Smooth muscle cell (in vitro differentiated cells): ENCODE data around the gene GNGT2. TPM values are rescaled to one million over a fixed set of nuclear protein-coding genes. Genes with fewer than 3 reads are reported as not detected.

ENCODE experiments used
- DNase-seq: peaks from one replicate; lab custom pipeline; 2025; ENCODE audit not compliant: unreplicated experiment; lab: John Stamatoyannopoulos, UW
- H2AFZ ChIP-seq: fragments of 200-600 bp; sonication (generic); 2 replicates; pipeline ENCODE4 v1.6.0; 2016; ENCODE audit warnings: antibody characterized with exemption, low read depth, mild to moderate bottlenecking
- H3F3A ChIP-seq: fragments of 200-600 bp; sonication (generic); 2 replicates; pipeline ENCODE4 v1.6.0; 2017; ENCODE audit warnings: antibody characterized with exemption, low read depth
- H3K27ac ChIP-seq: fragments of 200-600 bp; sonication (generic); 2 replicates; pipeline ENCODE4 v1.5.1; 2016; ENCODE audit warnings: low read depth, mild to moderate bottlenecking
- H3K27me3 ChIP-seq: fragments of 200-600 bp; sonication (generic); 2 replicates; pipeline ENCODE4 v1.6.1; 2016; ENCODE audit warnings: low read depth, mild to moderate bottlenecking
- H3K36me3 ChIP-seq: fragments of 200-600 bp; sonication (generic); 2 replicates; pipeline ENCODE4 v1.5.1; 2016; ENCODE audit warnings: low read depth
- H3K4me1 ChIP-seq: fragments of 200-600 bp; sonication (generic); 2 replicates; pipeline ENCODE4 v1.5.1; 2016; ENCODE audit warnings: low read depth
- H3K4me2 ChIP-seq: fragments of 200-600 bp; sonication (generic); 2 replicates; pipeline ENCODE4 v1.6.0; 2016; ENCODE audit warnings: mild to moderate bottlenecking
- H3K4me3 ChIP-seq: fragments of 200-600 bp; sonication (generic); 2 replicates; pipeline ENCODE4 v1.5.1; 2016; ENCODE audit warnings: mild to moderate bottlenecking
- H3K79me2 ChIP-seq: fragments of 200-600 bp; sonication (generic); 2 replicates; pipeline ENCODE4 v1.6.0; 2016; ENCODE audit warnings: low read depth, mild to moderate bottlenecking
- H3K9ac ChIP-seq: fragments of 200-600 bp; sonication (generic); 2 replicates; pipeline ENCODE4 v1.6.0; 2016; ENCODE audit warnings: low read depth
- H3K9me3 ChIP-seq: fragments of 200-600 bp; sonication (generic); replicated peaks from 2 replicates; pipeline ENCODE4 v1.5.1; 2016; ENCODE audit warnings: low read depth
- H4K20me1 ChIP-seq: fragments of 200-600 bp; sonication (generic); 2 replicates; pipeline ENCODE4 v1.6.0; 2016; ENCODE audit warnings: low read depth
- CTCF ChIP-seq: fragments of 200-600 bp; sonication (generic); IDR thresholded peaks from 2 replicates; pipeline ENCODE4 v1.5.1; 2017; ENCODE audit warnings: borderline replicate concordance, mild to moderate bottlenecking, antibody characterized with exemption; ENCODE audit not compliant: insufficient read depth, poor library complexity, severe bottlenecking
- whole genome bisulfite sequencing: methylation state at CpG from one replicate; pipeline ENCODE4 v1.1.7; 2016; ENCODE audit warnings: low lambda C conversion rate; 5-methylcytosine and 5-hydroxymethylcytosine counted together
- polyA plus RNA-seq: library from polyadenylated mRNA; unstranded; fragments of >200 nt; fragmentation: Nextera tagmentation; extraction: Ambion mirVana; gene quantifications from 2 replicates; pipeline ENCODE4 v1.2.1, GENCODE V29; 2016
- total RNA-seq: library from RNA; depleted of rRNA; stranded (reverse); fragments of >200 nt; gene quantifications from 2 replicates; pipeline ENCODE4 v1.2.3, GENCODE V29; 2014

Gene GNGT2
- total and polyA plus RNA-seq, 2 experiments from 2014 or later = 0.75 to 0.81 TPM

DNA sequence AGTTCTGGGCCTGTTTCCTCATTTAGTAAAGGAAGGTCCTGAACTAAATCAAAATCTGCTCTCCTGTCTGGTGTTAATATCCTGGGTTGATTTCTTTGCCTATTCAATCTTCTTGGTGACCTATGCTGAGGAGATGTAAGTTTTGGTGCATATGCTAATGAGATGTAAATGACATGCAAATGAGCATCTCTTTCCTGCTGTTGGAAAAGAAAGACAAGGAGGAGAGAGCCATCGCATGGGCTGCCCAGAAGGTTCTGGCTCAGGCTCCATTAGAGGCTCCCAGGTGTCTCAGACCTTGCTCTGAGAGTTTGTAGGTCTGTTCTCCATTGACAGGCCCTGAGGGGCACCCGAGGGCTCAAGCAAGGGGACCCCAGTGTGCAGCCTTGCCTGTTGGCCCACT, 3.5 kb upstream of the GNGT2 start:
- peaks cover 4% of the 10 kb centered on the region for H3F3A ChIP-seq
- no peak overlapping the region for H3K27ac ChIP-seq
- DNase-seq = no peak
- H2AFZ ChIP-seq = no peak overlapping the region
- H3K4me1 ChIP-seq = peaks cover 8% of the 10 kb centered on the region
- no peak overlapping the region for H3K4me2 ChIP-seq
- H3K27me3 ChIP-seq = no peaks in the 10 kb centered on the region
- no peaks in the 10 kb centered on the region for H3K79me2 ChIP-seq
- no peaks in the 10 kb centered on the region for H3K9me3 ChIP-seq
- no peak for TF ChIP-seq CTCF
- 97% methylated on average over 2 of the region's 2 CpGs for WGBS
- H3K9ac ChIP-seq = no peak overlapping the region
- no peaks in the 10 kb centered on the region for H4K20me1 ChIP-seq
- H3K4me3 ChIP-seq = no peak overlapping the region
- H3K36me3 ChIP-seq = no peaks in the 10 kb centered on the region

- Histone ChIP-seq H3K79me2 (no peaks in the 10 kb centered on the region), H3K27me3 (no peaks in the 10 kb centered on the region), H4K20me1 (no peaks in the 10 kb centered on the region), H3K27ac (no peak overlapping the region), H3K36me3 (no peaks in the 10 kb centered on the region), H3K9me3 (no peaks in the 10 kb centered on the region), H2AFZ (no peak overlapping the region), H3K4me3 (no peak overlapping the region), H3K9ac (no peak overlapping the region), H3F3A (peaks cover 4% of the 10 kb centered on the region), H3K4me1 (peaks cover 8% of the 10 kb centered on the region), H3K4me2 (no peak overlapping the region)
- no peak for TF ChIP-seq CTCF
- whole genome bisulfite sequencing = 81% methylated on average over 5 of the region's 5 CpGs
- no peak for DNase-seq
Measured at GRCh38 chr17:49213399-49213798, 3.0 kb upstream of the GNGT2 start.

- no peaks in the 10 kb centered on the region for H3K79me2 ChIP-seq
- DNase-seq = no peak
- H3K27me3 ChIP-seq = no peaks in the 10 kb centered on the region
- H3K27ac ChIP-seq = no peak overlapping the region
- no peak overlapping the region for H3K4me3 ChIP-seq
- TF ChIP-seq CTCF = no peak
- H3K9me3 ChIP-seq = no peaks in the 10 kb centered on the region
- peaks cover 4% of the 10 kb centered on the region for H3F3A ChIP-seq
- whole genome bisulfite sequencing = 93% methylated on average over 10 of the region's 10 CpGs
- H3K9ac ChIP-seq = no peak overlapping the region
- H3K4me1 ChIP-seq = peaks cover 8% of the 10 kb centered on the region
- peak overlapping the region; percentile 83 for H3K4me2 ChIP-seq
- H2AFZ ChIP-seq = no peak overlapping the region
- no peaks in the 10 kb centered on the region for H3K36me3 ChIP-seq
- no peaks in the 10 kb centered on the region for H4K20me1 ChIP-seq
Measured at GRCh38 chr17:49209061-49209571, 1.3 kb downstream of the GNGT2 start.

- H3K27ac ChIP-seq = no peak overlapping the region
- DNase-seq = no peak
- no peak overlapping the region for H3K9ac ChIP-seq
- 85% methylated on average over 2 of the region's 2 CpGs for WGBS
- no peak overlapping the region for H2AFZ ChIP-seq
- H3K9me3 ChIP-seq = no peaks in the 10 kb centered on the region
- H3K27me3 ChIP-seq = no peaks in the 10 kb centered on the region
- no peaks in the 10 kb centered on the region for H3K36me3 ChIP-seq
- no peak overlapping the region for H3K4me3 ChIP-seq
- H4K20me1 ChIP-seq = no peaks in the 10 kb centered on the region
- no peak overlapping the region for H3K4me2 ChIP-seq
- H3F3A ChIP-seq = peaks cover under 1% of the 10 kb centered on the region
- no peaks in the 10 kb centered on the region for H3K4me1 ChIP-seq
- no peak for TF ChIP-seq CTCF
- H3K79me2 ChIP-seq = no peaks in the 10 kb centered on the region
Measured at GRCh38 chr17:49204516-49204915, 5.9 kb downstream of the GNGT2 start.
